DMS 273 (cell line): ENCODE data around the gene NFATC3.

Experiments used
- DNase-seq: peaks from one replicate; lab custom pipeline; 2025; ENCODE audit not compliant: unreplicated experiment; lab: John Stamatoyannopoulos, UW

Gene NFATC3

DNA sequence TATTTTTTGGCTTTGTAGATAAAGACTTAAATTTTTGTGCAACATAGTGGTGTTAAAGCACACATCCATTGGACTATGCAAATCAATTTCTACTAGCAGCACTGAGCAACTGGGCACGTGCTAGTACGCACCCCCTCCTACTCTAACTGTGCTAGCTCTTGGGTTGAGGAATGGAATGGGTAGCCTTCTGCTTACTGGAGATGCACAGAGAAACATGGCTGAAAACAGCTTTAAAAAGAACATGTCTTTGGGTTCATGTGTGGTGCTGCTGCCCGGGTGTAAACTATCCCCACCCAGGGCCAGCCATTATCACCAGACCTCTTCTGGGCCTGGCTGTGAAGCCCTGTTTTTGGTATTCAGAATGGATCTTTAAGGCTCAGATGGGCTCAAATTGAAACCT is 143.5 kb downstream of the NFATC3 start:
- DNase-seq = no peak

DNA sequence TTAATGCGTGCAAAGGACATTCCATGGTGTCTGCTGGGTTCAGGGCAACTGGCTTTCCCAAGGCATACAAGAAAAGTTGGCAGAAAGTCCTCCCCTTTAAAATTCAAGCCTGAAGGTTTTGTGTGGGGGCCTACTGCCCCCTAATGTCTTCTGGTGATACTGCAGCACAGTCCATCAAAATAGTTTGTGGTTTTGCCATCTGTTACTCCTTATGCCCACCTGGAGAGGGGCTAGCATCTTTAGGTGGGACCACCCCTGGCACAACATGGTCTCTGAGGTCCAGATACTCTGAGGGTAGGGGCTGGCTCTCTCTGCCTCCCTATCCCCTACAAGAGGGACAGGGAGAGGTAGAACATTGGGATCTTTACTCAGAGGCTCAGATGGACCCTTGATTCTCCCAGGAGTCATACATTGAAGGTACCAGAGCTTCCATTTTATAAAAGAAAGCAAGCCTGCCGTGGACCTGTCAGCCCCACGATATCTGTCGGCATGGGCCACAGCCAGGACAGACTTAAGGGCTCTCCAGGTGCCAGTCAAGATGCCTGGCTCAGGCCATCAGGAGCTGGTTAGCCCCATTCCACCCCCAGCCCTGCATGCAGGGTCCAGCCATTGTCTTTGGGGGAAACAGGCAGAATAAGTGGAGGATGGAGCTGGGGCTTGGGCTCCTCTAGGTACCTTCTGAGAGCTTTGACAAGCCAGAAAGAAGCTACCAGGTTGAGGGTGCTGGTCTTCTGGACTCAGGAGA is 144.4 kb downstream of the NFATC3 start:
- DNase-seq = peak; percentile 88

DNA sequence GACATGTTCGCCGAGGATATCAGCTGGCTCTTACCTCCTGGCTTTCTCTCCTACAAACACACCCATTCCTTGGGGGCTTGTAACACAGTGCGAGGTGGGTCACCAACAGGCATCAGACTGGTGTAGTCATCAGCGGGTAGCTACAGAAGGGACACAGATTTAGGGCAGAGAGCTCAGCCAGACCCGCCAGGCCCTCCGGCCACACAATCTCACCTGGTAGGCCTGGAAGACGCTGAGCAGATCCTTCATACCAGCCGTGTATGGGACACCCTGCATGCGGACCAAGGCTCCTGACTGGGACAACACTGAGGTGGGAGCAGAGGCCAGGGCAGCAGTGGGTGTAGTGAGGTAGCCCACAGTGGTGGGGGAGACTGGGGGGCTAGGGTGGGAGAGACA is 145.0 kb downstream of the NFATC3 start:
- DNase-seq = no peak

DNA sequence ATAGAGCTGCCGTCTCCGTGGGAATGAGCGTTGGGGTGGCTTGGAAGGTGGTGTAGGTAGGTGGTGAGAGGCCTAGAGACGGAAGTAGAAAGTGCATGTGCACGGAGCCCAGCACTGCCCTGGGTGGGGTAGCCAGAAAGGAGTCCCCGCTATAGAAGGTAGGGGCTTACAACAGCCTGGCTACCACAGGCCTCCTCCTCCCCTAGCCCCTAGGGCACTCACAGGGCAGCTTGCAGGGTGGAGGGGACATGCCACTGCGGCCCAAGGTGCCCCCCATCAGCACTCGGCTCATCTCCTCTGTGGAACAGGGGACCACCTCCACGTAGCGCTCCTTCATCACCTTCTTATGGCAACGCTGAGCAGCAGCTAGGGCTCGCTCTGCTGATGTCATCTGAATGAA is 145.8 kb downstream of the NFATC3 start:
- no peak for DNase-seq

DNA sequence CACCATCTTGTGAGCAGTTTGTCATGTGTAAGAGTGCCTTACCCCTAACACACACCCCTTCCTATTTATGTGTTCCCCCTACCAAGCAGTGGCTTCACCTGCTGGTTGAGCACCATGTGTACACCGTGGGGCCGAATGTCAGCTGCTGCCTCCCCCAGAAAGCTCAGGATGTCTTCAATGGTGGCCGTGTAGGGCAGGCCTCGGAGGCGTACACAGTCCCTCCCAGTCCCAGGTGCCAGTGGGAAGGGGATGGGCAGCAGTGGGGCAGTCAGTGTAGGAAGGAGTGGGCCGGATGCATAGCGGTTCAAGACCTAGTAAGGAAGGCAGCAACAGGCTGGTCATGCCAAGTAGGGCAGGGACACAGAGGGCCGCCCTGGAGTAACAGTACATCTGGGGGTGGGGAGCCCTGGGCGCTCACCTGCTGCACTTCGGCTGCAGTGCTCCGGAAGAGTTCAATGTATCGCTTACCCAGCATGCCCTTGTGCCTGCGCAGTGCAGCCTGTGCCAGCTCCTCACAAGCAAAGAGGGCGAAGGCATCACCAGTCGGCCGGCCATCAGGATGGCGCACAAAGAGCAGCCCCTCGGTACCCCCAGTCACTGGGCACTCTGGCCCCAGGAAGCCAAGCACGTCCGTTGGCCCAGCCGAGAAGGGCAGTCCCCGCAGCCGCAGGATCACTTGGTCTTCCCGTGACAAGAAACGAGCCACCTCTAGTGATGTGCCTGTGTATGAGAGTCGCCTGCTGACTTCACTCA is 146.4 kb downstream of the NFATC3 start:
- no peak for DNase-seq

DNA sequence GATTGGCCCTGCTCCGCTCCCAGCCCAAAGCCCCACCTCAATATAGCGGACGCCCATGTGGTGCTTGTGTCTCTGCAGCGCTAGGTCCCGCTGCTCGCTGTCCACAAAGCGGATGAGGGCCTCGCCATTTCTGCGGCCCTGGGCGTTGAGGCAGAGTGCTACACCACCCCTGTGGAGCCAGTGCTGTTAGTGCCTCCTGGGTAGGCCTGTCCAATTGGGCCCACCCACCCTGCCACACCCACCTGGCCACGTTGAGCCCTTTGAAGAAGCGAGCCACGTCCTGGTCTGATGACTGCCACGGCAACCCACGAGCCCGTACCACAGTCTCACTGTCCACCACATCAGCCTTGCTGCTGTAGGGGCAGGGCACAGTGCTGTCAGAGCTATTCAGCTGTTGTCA is 147.2 kb downstream of the NFATC3 start:
- no peak for DNase-seq

DNA sequence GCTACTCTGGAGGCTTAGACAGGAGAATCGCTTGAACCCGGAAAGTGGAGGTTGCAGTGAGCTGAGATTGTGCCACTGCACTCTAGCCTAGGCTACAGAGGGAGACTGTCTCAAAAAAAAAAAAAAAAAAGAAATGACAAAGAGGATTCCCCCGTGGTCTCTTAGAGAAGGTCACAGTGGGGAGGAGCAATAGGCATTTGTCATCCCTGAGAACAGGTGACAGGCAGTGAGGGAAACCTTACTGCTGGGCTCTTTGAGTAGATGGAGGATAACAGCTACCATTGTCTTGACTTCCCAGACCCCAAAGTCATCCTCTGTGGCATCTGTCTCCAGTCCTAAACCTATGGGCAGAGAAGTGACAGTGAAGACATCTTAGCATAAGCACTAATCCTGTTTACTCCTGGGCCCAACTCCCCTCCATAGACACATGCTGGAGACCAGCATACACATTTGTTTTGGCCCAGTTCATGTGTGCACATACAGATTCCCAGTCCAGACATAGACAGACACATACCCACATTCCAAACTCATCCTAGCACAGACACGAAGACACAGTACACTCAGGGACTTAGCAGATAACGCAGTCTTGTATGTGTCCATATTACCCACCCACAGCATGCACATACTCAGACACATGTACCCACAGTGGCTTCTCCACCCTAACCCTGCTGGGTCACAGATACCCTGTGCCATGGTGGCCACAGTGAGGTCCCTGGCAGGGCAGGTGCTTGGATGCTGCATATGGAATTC is 148.1 kb downstream of the NFATC3 start:
- DNase-seq = no peak

DNA sequence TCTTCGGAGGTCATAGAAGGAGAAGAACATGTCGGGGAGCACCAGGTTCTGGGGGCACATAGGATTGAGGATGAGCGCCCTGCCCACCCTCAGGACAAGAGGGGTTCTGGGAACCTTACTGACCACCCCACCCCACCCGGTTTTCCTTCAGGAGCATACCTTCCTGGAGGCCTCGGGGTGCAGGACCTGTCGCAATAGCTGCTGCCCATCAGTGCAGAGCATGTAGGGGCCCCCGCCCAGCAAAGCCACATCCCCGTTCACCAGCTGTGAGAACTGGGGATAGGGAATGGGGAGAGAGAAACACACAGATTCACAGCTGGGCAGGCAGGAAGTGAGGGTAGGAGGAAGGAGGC is 148.6 kb downstream of the NFATC3 start:
- DNase-seq = no peak

DNA sequence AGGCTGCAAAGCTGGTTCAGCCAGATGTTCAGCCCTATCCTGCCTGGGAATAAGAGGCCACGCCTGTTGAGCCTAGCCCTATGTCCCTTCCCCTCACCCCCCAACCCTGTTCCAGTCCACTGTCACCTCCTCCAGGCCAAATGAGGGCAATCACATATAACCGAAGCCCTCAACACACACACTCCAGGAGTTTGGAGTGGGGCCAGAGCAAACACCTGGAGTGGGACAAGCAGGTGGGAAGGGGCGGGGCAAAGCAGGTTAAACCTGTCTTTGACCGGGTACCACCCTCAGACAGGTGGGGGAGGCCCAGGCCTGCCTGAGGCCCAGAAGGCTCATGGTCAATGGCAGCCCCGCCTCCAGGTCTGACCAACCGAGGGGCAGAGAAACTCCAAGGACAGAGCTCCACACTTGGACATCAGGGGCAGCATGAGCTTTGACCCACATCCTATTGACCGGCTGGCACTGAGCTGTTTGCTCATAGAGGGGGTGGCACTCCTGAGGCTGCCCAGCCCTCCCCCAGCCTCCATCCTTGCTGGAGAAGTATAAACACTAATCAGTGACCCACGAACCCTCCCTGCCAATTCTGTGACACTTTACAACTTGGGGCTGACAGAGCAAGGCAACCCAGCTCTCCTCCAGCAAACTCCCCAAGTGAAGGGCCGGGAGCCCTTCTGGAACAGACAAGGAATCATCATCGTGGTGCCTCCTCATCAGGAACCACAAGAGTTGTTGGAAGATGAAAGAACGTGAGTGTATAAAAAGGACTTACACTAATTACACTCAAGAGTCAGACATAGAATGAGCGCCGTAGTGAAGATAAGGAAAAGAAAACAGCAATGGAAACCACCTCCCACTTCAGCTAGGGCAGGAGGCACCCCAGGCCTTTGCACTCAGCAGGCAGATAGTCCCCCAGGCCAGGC is 149.3 kb downstream of the NFATC3 start:
- DNase-seq = peak; percentile 49

DNA sequence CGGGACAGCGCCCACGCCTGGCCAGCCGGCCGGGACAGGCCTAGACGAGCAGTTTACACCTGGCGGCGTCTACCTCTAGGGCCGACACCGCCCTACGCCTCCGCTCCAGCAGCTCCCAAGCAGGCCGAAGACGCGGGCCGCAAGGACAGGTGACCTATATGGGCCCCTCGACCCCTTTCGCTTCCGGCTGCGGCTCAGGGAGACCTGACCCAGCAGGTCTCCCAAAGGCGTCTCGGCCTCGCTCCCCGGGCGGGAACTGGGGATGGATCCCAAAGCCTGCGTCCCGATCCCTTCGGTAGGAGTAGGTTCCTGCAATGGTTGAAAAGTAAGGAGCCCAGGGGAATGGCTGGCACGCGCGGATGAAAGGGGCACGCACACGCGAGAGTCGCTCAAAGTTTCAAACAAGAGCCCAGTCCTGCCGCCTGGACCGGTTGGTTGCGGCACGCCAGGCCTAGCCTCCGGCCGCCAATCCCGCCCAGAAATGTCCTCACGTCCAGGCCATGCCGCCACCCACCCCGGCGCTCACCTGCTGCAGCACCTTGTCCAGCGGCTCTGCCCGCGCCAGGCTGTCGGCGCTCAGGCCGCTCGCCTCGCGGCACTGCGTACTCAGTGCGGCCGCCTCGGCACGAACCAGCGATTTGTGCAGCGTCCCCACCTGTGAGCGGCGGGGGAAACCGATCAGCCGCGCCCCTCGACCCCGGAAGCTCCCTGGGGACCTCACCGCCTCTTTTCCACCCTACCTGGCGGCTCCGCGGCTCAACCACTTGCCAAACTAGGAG is 150.1 kb downstream of the NFATC3 start:
- no peak for DNase-seq

DNA sequence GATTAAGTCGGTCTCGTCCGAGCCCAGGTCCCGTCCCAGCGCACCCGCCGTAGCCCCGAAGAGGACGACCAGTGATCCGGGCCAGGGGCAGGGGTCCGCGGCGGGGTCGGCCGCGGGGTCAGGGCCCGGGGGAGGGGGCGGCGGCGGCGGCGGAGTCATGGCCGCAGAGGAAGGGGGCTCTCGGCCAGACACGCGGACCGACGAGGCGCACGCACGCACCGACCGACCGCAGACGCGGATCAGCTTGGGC is 150.6 kb downstream of the NFATC3 start, which contains the start of gene ESRP2:
Gene ESRP2, minus strand, starts transcription at position 241 of the 250 bp plus-strand sequence. Its CDS starts 82 bp downstream, at position 159.
- peak; percentile 52 for DNase-seq

DNA sequence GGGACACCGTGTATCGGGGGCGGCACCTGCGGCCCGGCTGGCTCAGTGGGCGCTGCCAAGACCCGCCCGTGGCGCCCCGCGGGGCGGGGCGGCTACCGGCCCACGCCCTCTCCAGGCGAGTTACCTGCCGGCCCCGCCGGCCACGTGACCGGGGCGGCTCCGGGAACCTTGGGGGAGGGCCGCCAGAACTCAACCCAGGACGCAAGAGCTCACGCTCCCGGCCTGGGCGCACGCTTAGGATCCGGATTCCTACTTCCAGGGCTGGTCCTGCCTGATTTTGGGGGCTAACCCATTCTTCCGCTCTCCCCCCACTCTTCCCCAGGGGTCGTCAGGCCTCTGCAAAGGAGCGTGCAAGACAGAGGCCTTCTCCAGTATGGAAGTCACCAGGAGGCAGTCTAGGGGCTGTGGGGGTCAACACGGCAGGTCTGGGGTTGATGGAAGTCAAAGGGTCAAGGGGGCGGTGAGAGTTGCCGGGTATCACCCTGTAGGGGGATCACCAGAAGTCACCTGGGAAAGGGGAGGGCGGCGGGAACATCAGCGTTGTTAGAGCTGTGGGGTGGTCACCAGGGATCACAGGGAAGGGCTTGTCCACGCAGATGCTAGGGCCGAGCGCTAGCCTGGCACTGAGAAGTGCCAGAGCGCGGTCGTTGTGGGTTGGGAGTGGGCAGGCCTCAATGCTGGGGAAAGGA is 151.1 kb downstream of the NFATC3 start:
- peak; percentile 52 for DNase-seq

DNA sequence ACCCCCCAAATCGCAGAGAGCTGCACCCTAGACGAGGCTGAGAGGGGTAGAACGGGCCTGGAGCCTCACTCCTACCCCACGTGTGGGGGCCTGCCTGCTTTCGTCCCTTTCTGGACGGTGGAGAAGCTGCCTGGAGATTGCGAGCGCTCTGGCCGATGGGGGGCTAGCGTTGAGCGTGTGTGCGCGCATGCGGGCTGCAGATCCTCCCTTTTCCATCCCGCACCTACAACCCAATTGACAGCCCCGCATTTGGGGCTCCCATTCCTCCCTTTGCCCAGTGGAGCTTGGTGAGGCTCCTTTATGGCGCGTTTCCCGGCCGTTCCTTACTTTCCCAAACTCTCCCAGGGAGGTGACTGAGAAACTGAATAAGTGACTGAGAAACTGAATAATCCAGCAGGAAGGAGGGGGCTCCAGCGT is 151.7 kb downstream of the NFATC3 start:
- no peak for DNase-seq

DNA sequence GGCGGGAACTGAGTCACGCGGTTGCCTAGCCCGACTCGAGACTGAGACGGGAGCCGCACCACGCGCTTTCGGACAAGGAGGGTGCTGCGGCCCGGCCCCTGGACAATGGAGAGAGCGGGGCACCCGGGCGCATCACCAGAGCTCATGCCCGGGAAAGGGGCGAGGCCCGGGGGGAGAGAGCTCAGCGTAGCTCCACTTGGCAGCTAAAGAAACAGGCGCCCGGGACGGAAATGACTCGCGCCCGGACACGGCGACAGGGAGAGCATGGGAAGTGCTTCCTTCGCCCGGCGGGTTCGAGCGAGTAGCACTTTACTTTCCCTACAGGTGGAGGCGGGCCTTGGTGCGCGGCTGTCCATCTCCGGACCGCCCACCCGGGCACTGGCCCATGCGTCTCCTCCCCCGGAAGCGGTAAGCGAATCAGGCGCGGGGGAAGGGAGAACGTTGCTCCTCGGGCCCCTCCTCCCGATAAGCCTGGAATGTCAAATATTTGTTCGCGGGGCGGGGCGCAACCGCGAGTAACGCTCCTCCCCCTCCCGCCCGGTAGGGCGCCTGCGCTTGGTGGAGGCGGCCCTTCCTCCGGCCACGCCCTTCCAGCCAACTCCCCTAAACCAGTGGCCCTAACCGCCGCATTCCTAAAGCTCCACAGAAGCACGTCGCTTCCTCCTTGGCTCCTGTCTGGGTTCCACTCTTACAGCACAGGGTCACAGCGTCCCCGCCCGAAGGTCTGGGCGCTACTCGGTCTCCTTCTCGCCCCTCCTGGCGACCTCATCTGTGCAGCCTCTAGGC is 152.3 kb downstream of the NFATC3 start:
- peak; percentile 99 for DNase-seq

DNA sequence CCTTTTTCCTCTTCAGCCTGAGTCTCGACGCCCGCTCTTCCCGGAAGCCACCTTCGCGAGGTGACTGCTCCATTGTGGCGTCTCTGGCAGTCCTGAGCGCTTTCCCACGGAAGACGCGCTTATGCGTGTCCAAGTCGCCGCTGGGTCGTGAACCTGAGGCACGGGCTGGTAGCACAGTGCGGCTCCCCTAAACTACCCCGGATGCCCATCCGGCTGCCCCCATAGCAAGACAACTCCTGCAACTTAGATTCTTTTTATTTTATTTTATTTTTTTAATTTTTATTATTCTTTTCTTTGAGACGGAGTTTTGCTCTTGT is 152.8 kb downstream of the NFATC3 start:
- DNase-seq = no peak

DNA sequence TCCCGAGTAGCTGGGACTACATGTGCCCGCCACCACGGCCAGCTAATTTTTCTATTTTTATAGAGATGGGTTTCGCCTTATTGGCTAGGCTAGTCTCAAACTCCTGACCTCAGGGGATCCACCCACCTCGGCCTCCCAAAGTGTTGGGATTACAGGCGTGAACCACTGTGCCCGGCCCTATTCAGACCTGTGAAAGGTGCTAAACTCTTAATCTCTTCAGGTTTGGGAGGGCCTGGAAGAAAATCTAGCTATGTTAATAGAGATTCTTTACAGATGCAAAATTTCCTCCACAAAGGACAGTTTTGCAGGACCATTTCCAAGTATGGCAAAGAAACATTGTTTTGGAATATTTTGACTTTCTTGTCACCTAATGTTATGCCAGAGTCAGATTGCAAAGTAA is 156.9 kb downstream of the NFATC3 start:
- DNase-seq = no peak

DNA sequence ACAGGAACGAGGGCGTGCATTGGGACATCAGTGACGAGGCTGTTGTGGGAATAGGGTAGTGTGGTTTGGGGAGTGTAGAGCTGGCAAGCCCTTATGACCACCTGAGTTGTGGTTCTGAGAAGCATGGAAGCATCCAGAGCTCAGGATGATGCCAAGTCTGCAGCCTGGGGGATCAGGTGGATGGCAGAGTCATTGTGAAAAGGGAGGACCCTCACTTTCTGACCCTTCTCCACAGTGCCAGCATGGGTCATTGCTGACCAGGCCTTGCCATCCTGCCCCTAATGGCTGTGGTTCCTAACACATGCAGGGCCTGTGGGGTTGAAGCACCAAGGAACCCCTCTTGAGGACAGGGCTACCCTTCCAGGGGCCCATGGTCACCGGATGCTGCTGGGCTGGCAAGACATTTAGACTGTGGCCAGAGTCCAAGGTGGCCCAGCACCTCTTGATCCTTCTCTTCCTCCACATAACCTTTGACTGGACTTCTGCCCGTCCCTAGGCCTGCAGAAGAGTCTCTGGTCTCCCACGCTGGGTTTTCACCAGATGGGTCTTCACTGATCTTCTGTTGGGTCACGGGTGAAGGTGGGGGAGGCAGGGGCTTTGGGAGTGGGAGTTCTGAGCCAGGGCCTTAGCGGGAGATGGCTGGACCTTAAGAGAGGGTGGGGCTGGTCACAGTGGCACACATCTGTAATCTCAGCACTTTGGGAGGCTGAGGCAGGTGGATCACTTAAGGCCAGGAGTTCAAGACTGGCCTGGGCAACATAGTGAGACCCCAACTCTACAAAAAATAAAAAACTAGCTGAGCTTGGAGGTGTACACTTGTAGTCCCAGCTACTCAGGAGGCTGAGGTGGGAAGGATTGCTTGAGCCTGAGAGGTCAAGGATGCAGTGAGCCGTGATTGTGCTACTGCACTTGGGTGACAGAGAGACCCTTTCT is 158.0 kb downstream of the NFATC3 start:
- no peak for DNase-seq

DNA sequence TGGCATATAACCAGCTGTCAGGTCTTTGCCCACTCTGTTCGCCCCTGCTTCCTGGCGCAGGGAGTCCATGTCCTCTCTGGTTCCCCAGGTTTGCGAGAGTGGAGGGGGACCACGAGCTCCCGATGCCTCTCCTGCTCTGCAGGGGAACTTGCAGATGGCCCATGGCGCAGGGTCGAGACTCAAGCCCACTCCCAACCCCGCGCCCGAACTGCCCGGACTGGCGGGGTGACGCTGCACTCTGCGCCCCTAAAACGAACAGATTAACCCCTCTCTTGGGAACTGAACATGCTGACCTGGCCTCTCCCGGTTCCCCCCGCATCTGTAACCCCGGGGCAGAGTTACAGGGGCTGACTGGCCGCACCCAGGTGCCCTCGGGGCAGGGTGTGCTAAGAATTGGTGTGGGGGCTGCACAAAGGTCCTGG is 159.3 kb downstream of the NFATC3 start:
- DNase-seq = no peak
